Transverse colon (tissue), 4 donors: ENCODE results near the gene IPO4.

Experiments
- CTCF ChIP-seq, 5 experiments: fragments of 200-600 bp in 3 of 5; fragments of 450-650 bp in 2 of 5; sonication (generic) in 3 of 5; IDR thresholded peaks; 1 replicate in 2 of 5; 2 replicates in 3 of 5; pipeline ENCODE4 v1.5.1; 2016 to 2017; ENCODE audit warnings: antibody characterized with exemption in 5 of 5, inconsistent platforms in 3 of 5, mild to moderate bottlenecking in 2 of 5, moderate library complexity in 1 of 5
- POLR2AphosphoS5 ChIP-seq, 3 donors: sonication (generic); formaldehyde crosslinking; IDR thresholded peaks; one replicate each; pipeline ENCODE4 v1.6.1; 2016; ENCODE audit warnings: antibody characterized with exemption in 3 of 3

DNA sequence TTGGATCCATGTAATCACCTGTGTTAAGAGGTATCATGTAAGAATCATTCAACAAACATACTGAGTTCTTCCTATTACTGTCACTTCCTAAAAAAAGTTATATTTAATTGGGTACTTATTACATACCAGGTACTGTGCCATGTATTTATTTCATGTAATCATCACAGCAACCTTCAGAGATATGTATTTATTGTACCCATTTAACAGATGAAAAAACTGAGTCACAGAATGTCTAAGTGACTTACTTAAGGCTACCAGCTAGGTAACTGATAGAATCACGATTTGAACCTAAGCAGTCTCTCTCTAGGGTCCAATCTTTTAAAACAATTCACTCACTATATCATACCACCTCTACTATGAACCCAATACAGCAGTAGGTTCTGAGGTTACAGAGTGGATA lies 44.2 kb downstream of the IPO4 start:
- no peak for TF ChIP-seq CTCF (IDR thresholded peaks at IDR 0.05)
- TF ChIP-seq POLR2AphosphoS5 (IDR thresholded peaks at IDR 0.05), result no peak
